Stimulated activated CD8-positive, alpha-beta memory T cell treated with anti-CD3 and anti-CD28 coated beads, Interleukin-7, amount 100 ng/mL, for 24 hours (primary cell): ENCODE measurements around the gene PFKM.

Source experiments
- DNase-seq: peaks from one replicate; pipeline ENCODE4 v3.0.0-alpha.2; 2020; ENCODE audit warnings: low read depth

Gene PFKM

GRCh38 chr12:48187916-48188695, 68.9 kb downstream of the PFKM start:
- DNase-seq = no peak

GRCh38 chr12:48189331-48190125, 70.4 kb downstream of the PFKM start:
- peak; percentile 48 for DNase-seq

GRCh38 chr12:48191096-48191495, 71.9 kb downstream of the PFKM start:
- DNase-seq = no peak

GRCh38 chr12:48192861-48193260, 73.7 kb downstream of the PFKM start:
- DNase-seq = no peak

GRCh38 chr12:48193623-48194022, 74.5 kb downstream of the PFKM start:
- no peak for DNase-seq

GRCh38 chr12:48194799-48195201, 75.6 kb downstream of the PFKM start:
- no peak for DNase-seq
